ENCODE data around the gene PTPRE.

Gene PTPRE

GRCh38 chr10:127921753-127922145 is 14.8 kb downstream of the PTPRE start:
- Histone ChIP-seq H3K36me3 (ENCODE audit: insufficient read depth, low read length) (no peaks in the 10 kb centered on the region), H3K27ac (ENCODE audit: low read depth, low read length) (no peak overlapping the region), H3K4me1 (ENCODE audit: insufficient read depth, low read length) (peaks cover 15% of the 10 kb centered on the region), H3K4me3 (ENCODE audit: low read depth in 1 of 2, low read length in 2 of 2) (no peak overlapping the region), H3K9ac (ENCODE audit: low read length) (no peak overlapping the region), H3K9me3 (ENCODE audit: low read length) (no peaks in the 10 kb centered on the region), H3K27me3 (ENCODE audit: control insufficient read depth in 1 of 2, insufficient read depth in 2 of 2, low read length in 2 of 2) (no peaks in the 10 kb centered on the region)

- H3K27ac ChIP-seq (ENCODE audit: low read depth, low read length), result no peak overlapping the region
- H3K4me3 ChIP-seq (ENCODE audit: low read depth in 1 of 2, low read length in 2 of 2), result no peak overlapping the region
- no peaks in the 10 kb centered on the region for H3K27me3 ChIP-seq (ENCODE audit: control insufficient read depth in 1 of 2, insufficient read depth in 2 of 2, low read length in 2 of 2)
- peaks cover 15% of the 10 kb centered on the region for H3K4me1 ChIP-seq (ENCODE audit: insufficient read depth, low read length)
- H3K9ac ChIP-seq (ENCODE audit: low read length), result no peak overlapping the region
- H3K9me3 ChIP-seq (ENCODE audit: low read length), result no peaks in the 10 kb centered on the region
- H3K36me3 ChIP-seq (ENCODE audit: insufficient read depth, low read length), result no peaks in the 10 kb centered on the region
These were observed 15.3 kb downstream of the PTPRE start for GRCh38 chr10:127922206-127922605.

GRCh38 chr10:127922675-127923366 is 15.9 kb downstream of the PTPRE start:
- no peaks in the 10 kb centered on the region for H3K27me3 ChIP-seq (ENCODE audit: control insufficient read depth in 1 of 2, insufficient read depth in 2 of 2, low read length in 2 of 2)
- H3K9ac ChIP-seq (ENCODE audit: low read length), result no peak overlapping the region
- no peak overlapping the region for H3K4me3 ChIP-seq (ENCODE audit: low read depth in 1 of 2, low read length in 2 of 2)
- H3K27ac ChIP-seq (ENCODE audit: low read depth, low read length), result no peak overlapping the region
- H3K4me1 ChIP-seq (ENCODE audit: insufficient read depth, low read length), result peaks cover 15% of the 10 kb centered on the region
- H3K9me3 ChIP-seq (ENCODE audit: low read length), result no peaks in the 10 kb centered on the region
- H3K36me3 ChIP-seq (ENCODE audit: insufficient read depth, low read length), result no peaks in the 10 kb centered on the region

- no peaks in the 10 kb centered on the region for H3K9me3 ChIP-seq (ENCODE audit: low read length)
- no peaks in the 10 kb centered on the region for H3K36me3 ChIP-seq (ENCODE audit: insufficient read depth, low read length)
- no peaks in the 10 kb centered on the region for H3K27me3 ChIP-seq (ENCODE audit: control insufficient read depth in 1 of 2, insufficient read depth in 2 of 2, low read length in 2 of 2)
- no peak overlapping the region for H3K27ac ChIP-seq (ENCODE audit: low read depth, low read length)
- H3K4me3 ChIP-seq (ENCODE audit: low read depth in 1 of 2, low read length in 2 of 2), result no peak overlapping the region
- H3K4me1 ChIP-seq (ENCODE audit: insufficient read depth, low read length), result peaks cover 15% of the 10 kb centered on the region
- no peak overlapping the region for H3K9ac ChIP-seq (ENCODE audit: low read length)
These were observed 16.7 kb downstream of the PTPRE start for GRCh38 chr10:127923646-127924045.

- Histone ChIP-seq H3K9ac (ENCODE audit: low read length) (no peak overlapping the region), H3K4me3 (ENCODE audit: low read depth in 1 of 2, low read length in 2 of 2) (no peak overlapping the region), H3K36me3 (ENCODE audit: insufficient read depth, low read length) (no peaks in the 10 kb centered on the region), H3K4me1 (ENCODE audit: insufficient read depth, low read length) (no peaks in the 10 kb centered on the region), H3K27ac (ENCODE audit: low read depth, low read length) (no peak overlapping the region), H3K9me3 (ENCODE audit: low read length) (no peaks in the 10 kb centered on the region), H3K27me3 (ENCODE audit: control insufficient read depth in 1 of 2, insufficient read depth in 2 of 2, low read length in 2 of 2) (no peaks in the 10 kb centered on the region)
These were observed 18.7 kb downstream of the PTPRE start for GRCh38 chr10:127925471-127926207.

GRCh38 chr10:127926455-127926854 is 19.6 kb downstream of the PTPRE start:
- Histone ChIP-seq H3K27ac (ENCODE audit: low read depth, low read length) (no peak overlapping the region), H3K27me3 (ENCODE audit: control insufficient read depth in 1 of 2, insufficient read depth in 2 of 2, low read length in 2 of 2) (no peaks in the 10 kb centered on the region), H3K9ac (ENCODE audit: low read length) (no peak overlapping the region), H3K36me3 (ENCODE audit: insufficient read depth, low read length) (no peaks in the 10 kb centered on the region), H3K4me3 (ENCODE audit: low read depth in 1 of 2, low read length in 2 of 2) (no peak overlapping the region), H3K9me3 (ENCODE audit: low read length) (no peaks in the 10 kb centered on the region), H3K4me1 (ENCODE audit: insufficient read depth, low read length) (no peaks in the 10 kb centered on the region)

GRCh38 chr10:127928021-127928806 is 21.3 kb downstream of the PTPRE start:
- H3K27ac ChIP-seq (ENCODE audit: low read depth, low read length), result no peak overlapping the region
- no peaks in the 10 kb centered on the region for H3K27me3 ChIP-seq (ENCODE audit: control insufficient read depth in 1 of 2, insufficient read depth in 2 of 2, low read length in 2 of 2)
- H3K4me1 ChIP-seq (ENCODE audit: insufficient read depth, low read length), result no peaks in the 10 kb centered on the region
- no peak overlapping the region for H3K4me3 ChIP-seq (ENCODE audit: low read depth in 1 of 2, low read length in 2 of 2)
- no peak overlapping the region for H3K9ac ChIP-seq (ENCODE audit: low read length)
- H3K9me3 ChIP-seq (ENCODE audit: low read length), result no peaks in the 10 kb centered on the region
- no peaks in the 10 kb centered on the region for H3K36me3 ChIP-seq (ENCODE audit: insufficient read depth, low read length)

GRCh38 chr10:127932521-127933270 is 25.8 kb downstream of the PTPRE start:
- Histone ChIP-seq H3K9me3 (ENCODE audit: low read length) (no peaks in the 10 kb centered on the region), H3K27ac (ENCODE audit: low read depth, low read length) (no peak overlapping the region), H3K9ac (ENCODE audit: low read length) (no peak overlapping the region), H3K4me3 (ENCODE audit: low read depth in 1 of 2, low read length in 2 of 2) (no peak overlapping the region), H3K4me1 (ENCODE audit: insufficient read depth, low read length) (no peaks in the 10 kb centered on the region), H3K36me3 (ENCODE audit: insufficient read depth, low read length) (no peaks in the 10 kb centered on the region), H3K27me3 (ENCODE audit: control insufficient read depth in 1 of 2, insufficient read depth in 2 of 2, low read length in 2 of 2) (no peaks in the 10 kb centered on the region)

GRCh38 chr10:127933271-127933670 is 26.4 kb downstream of the PTPRE start:
- Histone ChIP-seq H3K36me3 (ENCODE audit: insufficient read depth, low read length) (no peaks in the 10 kb centered on the region), H3K9me3 (ENCODE audit: low read length) (no peaks in the 10 kb centered on the region), H3K27ac (ENCODE audit: low read depth, low read length) (no peak overlapping the region), H3K27me3 (ENCODE audit: control insufficient read depth in 1 of 2, insufficient read depth in 2 of 2, low read length in 2 of 2) (no peaks in the 10 kb centered on the region), H3K9ac (ENCODE audit: low read length) (no peak overlapping the region), H3K4me1 (ENCODE audit: insufficient read depth, low read length) (no peaks in the 10 kb centered on the region), H3K4me3 (ENCODE audit: low read depth in 1 of 2, low read length in 2 of 2) (no peak overlapping the region)

- Histone ChIP-seq H3K27me3 (ENCODE audit: control insufficient read depth in 1 of 2, insufficient read depth in 2 of 2, low read length in 2 of 2) (no peaks in the 10 kb centered on the region), H3K4me3 (ENCODE audit: low read depth in 1 of 2, low read length in 2 of 2) (no peak overlapping the region), H3K27ac (ENCODE audit: low read depth, low read length) (no peak overlapping the region), H3K4me1 (ENCODE audit: insufficient read depth, low read length) (no peaks in the 10 kb centered on the region), H3K36me3 (ENCODE audit: insufficient read depth, low read length) (no peaks in the 10 kb centered on the region), H3K9ac (ENCODE audit: low read length) (no peak overlapping the region), H3K9me3 (ENCODE audit: low read length) (no peaks in the 10 kb centered on the region)
These were observed 27.5 kb downstream of the PTPRE start for GRCh38 chr10:127934383-127934782.

GRCh38 chr10:127935071-127935561 is 28.2 kb downstream of the PTPRE start:
- Histone ChIP-seq H3K27ac (ENCODE audit: low read depth, low read length) (no peak overlapping the region), H3K27me3 (ENCODE audit: control insufficient read depth in 1 of 2, insufficient read depth in 2 of 2, low read length in 2 of 2) (no peaks in the 10 kb centered on the region), H3K4me3 (ENCODE audit: low read depth in 1 of 2, low read length in 2 of 2) (no peak overlapping the region), H3K4me1 (ENCODE audit: insufficient read depth, low read length) (no peaks in the 10 kb centered on the region), H3K36me3 (ENCODE audit: insufficient read depth, low read length) (no peaks in the 10 kb centered on the region), H3K9ac (ENCODE audit: low read length) (no peak overlapping the region), H3K9me3 (ENCODE audit: low read length) (no peaks in the 10 kb centered on the region)

All from muscle layer of colon (tissue), 2 donors.